Measurements from ENCODE around the gene IFIT3.
"Not testable (repeated sequence)": the region's sequence is repeated elsewhere in the genome, so short reads cannot be mapped to it uniquely, and the experiment has no call there.

IFIT3 gene

DNA sequence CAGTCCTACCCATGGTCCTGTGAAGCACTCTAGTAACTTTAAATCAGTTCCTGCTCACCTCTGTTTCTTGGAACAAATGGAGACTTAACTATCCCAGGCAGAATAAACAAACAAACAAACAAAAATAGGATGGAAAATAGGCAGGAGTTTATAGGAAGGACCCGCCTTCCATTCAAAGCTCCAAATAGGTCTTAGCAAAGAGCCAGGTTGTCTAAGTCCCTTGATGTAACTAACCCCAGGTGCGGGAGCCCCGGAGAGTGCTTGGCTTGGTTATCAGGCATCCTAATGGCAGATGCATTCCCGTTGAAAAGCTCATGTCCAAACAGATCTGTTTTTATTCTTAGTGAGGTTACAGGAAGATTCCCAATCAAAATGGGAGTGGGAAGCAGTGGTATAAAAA is 23.8 kb upstream of the IFIT3 start:
- no peak for FAIRE-seq

DNA sequence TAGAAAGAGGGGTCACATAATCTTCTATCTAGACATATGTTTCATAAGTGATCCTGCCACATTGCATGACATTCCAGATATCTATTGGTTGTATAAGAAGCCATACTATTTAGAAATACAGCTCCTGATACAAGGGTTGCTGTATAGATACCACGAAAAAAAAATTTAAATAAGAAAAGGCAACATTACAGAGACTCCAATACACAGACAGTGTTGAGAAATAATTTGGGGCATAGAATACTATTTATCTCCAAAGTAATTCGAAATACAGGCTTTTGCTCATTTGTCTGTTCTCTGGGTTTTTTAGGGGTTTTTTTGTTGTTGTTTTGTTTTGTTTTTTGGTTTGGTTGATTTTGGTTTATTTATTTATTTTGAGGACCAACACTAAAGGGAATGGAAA is 23.4 kb upstream of the IFIT3 start:
- FAIRE-seq: no peak

DNA sequence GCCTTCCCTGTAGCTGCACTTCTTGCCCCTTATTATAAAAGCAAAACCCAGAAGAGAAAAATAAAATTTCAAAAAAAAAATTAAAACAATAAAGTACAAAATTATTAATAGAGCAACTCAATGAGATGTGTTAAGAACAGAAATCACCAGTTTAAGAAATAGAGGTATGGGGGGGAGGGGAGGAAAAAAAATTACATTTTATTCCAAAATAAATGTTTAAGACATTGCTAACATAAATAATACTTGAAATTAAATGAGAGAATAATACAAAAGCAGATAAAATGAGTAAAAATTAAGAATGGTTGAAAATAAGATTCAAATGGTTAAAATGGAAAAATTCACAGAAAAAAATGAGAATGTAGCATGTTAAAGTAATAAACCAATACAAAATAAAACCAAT is 22.9 kb upstream of the IFIT3 start:
- peak; percentile 37 for FAIRE-seq

DNA sequence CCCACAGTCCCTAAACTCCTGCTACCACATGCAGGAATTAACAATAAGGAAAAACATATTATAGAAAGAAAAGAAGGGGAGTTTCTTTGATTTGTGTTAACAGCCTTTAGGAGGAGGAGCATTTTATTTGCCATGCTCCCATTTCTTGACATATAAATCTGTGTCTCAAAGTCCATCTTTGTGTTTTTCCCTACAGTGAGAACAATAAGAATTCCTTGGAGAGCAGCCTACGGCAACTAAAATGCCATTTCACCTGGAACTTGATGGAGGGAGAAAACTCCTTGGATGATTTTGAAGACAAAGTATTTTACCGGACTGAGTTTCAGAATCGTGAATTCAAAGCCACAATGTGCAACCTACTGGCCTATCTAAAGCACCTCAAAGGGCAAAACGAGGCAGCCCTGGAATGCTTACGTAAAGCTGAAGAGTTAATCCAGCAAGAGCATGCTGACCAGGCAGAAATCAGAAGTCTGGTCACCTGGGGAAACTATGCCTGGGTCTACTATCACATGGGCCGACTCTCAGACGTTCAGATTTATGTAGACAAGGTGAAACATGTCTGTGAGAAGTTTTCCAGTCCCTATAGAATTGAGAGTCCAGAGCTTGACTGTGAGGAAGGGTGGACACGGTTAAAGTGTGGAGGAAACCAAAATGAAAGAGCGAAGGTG is 21.9 kb upstream of the IFIT3 start:
- no peak for FAIRE-seq

GRCh38 chr10:89306434-89307268 is 21.1 kb upstream of the IFIT3 start:
- FAIRE-seq: no peak

DNA sequence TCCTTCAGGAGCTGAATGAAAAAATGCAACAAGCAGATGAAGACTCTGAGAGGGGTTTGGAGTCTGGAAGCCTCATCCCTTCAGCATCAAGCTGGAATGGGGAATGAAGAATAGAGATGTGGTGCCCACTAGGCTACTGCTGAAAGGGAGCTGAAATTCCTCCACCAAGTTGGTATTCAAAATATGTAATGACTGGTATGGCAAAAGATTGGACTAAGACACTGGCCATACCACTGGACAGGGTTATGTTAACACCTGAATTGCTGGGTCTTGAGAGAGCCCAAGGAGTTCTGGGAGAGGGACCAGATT is 20.6 kb upstream of the IFIT3 start:
- FAIRE-seq: no peak

DNA sequence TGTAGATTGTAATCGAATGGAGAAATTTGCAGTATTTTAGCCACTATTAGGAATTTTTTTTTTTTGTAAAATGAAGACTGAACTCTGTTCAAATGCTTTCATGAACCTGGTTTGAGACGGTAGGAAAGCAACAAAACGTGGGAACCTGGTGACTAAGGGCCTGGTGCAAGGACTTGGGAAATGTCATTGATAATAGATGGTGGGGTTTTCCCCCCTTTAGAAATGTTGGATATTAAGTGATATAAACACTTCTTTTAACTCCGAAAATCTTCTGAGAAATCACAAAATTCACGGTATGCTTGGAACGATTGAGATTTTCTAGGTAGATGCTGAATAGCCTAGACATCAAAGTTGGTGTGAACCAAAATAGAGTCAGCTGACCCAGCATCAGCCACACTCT is 19.5 kb upstream of the IFIT3 start:
- FAIRE-seq: no peak

GRCh38 chr10:89308736-89309135 is 19.1 kb upstream of the IFIT3 start:
- no peak for FAIRE-seq

GRCh38 chr10:89309156-89310055 is 18.4 kb upstream of the IFIT3 start:
- FAIRE-seq: no peak

- no peak for FAIRE-seq
Measured at GRCh38 chr10:89310056-89310893, 17.5 kb upstream of the IFIT3 start.

DNA sequence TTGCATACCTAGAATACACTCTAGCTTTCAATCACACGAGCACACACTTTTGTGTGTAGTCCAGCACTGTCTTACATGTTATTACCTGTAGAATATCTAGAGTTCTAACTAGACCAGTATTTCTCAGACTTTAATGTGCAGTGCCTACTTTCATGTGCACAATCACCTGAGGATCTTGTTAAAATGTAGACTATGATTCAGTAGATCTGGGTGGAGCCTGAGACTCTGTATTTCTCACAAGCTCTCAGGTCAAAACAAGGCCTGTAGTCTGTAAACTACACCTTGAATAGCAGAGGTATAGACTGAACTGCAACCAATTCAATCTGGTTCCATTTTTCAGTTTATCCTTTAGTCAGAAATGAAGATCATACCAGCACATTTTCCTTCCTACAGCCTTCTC is 14.8 kb upstream of the IFIT3 start:
- FAIRE-seq: no peak

DNA sequence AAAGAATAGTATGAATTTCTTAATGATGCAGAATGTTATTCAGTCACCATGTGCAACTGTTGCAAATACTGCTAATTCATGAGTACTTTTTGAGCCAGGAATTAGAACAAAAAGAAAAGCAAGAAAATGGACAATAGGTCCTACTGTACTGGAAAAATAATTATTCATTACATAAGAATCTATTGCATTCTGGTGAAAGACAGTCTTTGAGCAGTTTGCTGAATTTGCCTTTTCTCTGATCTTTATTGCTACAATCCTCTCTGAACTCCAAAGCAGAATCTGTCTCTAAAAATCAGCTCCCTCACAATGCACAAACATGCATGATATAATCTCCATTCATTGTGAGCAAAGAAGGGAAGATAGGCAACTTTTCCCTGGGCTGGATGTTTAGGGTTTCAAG is 13.1 kb upstream of the IFIT3 start:
- FAIRE-seq: no peak

DNA sequence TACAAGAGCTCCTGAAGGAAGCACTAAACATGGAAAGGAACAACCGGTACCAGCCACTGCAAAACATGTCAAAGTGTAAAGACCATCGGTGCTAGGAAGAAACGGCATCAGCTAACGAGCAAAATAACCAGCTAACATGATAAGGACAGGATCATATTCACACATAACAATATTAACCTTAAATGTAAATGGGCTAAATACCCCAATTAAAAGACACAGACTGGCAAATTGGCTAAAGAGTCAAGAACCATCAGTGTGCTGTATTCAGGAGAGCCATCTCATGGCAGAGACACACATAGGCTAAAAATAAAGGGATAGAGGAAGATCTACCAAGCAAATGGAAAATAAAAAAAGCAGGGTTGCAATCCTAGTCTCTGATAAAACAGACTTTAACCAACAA is 9.8 kb upstream of the IFIT3 start:
- not testable (repeated sequence) for FAIRE-seq

GRCh38 chr10:89325081-89325480 is 2.7 kb upstream of the IFIT3 start:
- peak; percentile 8 for FAIRE-seq

DNA sequence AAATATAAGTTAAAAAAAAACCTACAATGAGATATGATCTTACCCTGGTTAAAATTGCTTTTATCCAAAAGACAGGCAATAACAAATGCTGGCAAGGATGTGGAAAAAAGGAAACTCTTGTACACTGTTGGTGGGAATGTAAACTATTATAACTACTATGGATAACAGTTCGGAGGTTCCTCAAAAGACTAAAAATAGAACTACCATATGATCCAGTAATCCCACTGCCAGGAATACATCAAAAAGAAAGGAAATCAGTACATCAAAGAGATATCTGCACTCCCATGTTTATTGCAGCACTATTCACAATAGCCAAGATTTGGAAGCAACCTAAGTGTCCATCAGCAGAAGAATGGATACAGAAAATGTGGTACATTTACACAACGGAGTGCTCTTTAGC is 1.9 kb upstream of the IFIT3 start:
- not testable (repeated sequence) for FAIRE-seq

GRCh38 chr10:89329151-89329550 is 1.4 kb downstream of the IFIT3 start:
- FAIRE-seq: no peak

DNA sequence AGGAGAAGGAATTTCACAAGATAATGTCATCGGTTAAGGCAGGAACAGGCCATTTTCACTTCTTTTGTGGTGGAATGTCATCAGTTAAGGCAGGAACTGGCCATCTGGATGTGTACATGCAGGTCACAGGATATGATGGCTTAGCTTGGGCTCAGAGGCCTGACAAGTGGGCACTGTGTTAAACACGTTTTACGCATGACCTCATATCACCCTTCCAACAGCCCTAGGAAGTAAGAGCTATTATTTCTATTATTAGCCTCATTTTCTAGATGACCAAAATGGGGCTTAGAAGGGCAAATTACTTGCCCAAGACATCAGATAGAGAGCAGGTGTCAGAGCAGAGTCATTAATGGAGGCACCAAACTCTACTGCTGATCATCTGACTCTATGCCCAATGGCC is 2.2 kb downstream of the IFIT3 start:
- not testable (repeated sequence) for FAIRE-seq

DNA sequence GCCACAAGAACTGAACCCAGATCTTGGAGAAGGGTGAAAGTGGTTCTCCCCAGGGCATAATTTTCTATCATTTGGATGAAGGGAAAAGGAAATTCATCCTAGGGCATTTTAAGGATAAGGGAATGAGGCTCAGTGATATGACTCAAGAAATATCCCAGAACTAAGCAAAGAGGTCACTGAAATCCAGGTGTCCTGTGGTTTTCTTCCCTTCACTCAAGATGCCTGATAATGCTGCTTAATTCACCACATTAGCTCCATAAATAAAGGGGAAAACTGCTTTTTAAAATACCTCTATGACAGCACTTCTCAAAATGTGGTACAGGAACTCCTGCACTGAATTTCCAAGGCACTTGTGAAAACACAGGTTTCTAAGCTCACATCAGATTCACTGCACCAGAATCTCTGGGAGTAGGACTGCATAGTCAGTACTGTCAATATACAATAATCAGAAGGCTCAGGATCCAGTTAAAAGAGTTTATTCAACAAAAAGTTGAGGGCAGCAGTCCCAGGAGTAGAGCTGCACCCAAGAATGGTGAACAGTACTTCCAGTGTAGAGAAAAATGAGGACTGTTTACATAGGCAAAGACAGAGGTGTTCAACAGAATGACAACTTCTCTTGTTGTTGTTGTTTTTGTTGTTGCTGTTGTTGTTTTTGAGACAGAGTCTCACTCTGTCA is 2.9 kb downstream of the IFIT3 start:
- no peak for FAIRE-seq

DNA sequence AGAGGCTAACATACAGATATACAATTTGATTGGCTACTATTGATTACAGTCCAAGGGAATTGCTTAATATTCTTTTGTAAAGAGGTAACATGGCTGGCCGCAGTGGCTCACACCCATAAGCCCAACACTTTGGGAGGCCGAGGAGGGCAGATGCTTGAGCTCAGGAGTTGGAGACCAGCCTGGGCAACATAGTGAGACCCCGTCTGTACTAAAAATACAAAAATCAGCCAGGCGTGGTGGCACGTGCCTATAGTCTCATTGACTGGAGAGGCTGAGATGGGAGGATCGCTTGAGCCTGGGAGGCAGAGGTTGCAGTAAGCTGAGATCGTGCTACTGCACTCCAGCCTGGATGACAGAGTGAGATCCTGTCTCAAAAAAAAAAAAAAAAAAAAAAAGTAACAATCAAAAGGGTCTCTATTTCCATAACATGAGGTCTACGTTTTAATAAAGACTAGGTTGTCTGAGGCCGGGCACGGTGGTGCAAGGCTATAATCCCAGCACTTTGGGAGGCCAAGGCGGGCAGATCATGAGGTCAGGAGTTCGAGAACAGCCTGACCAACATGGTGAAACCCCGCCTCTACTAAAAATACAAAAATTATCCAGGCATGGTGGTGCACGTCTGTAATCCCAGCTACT is 3.8 kb downstream of the IFIT3 start:
- FAIRE-seq: not testable (repeated sequence)

GRCh38 chr10:89332123-89332633 is 4.4 kb downstream of the IFIT3 start:
- FAIRE-seq: peak; percentile 72

DNA sequence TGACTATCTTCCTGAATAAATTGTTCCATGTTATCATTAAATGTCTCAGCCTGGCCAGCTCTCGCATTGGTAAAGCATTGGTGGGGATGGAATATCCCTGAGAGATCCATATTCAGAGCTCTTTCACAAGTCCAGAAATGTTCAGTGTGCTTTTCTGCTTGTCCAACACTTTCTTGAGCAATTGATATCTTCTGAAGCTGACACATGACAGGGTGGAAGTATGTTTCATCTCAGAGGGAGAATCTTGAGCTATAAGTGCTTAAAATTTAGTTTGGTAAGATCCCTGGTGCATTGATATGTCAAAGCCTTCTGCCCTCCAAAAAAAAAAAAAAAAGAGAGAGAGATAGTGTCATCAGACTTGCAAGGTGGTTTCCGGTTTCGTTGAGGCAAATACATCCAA is 7.4 kb downstream of the IFIT3 start:
- FAIRE-seq: no peak

All from endometrium (tissue), 2 donors.